NB4 (cell line): Measurements from ENCODE around the gene SSX3.
"Not testable (repeated sequence)": the region's sequence is repeated elsewhere in the genome, so short reads cannot be mapped to it uniquely, and the experiment has no call there.

Experiments used
- DNase-seq: peaks from one replicate; pipeline ENCODE4 v3.0.0; 2010; ENCODE audit warnings: low read depth
- H3K4me3 ChIP-seq: one replicate; pipeline ENCODE4 v1.5.1; 2011; ENCODE audit warnings: mild to moderate bottlenecking, low read depth, low read length, moderate library complexity
- MYC ChIP-seq: IDR thresholded peaks from 2 replicates; pipeline ENCODE4 v1.6.1; 2011; ENCODE audit warnings: low read depth, low read length
- POLR2A ChIP-seq: IDR thresholded peaks from 2 replicates; pipeline ENCODE4 v1.6.1; 2011; ENCODE audit warnings: mild to moderate bottlenecking; ENCODE audit not compliant: insufficient read length; ENCODE audit errors: extremely low read depth
- TF ChIP-seq, protein P1 (sequence below): IDR thresholded peaks from 2 replicates; pipeline ENCODE4 v1.6.1; 2011; ENCODE audit warnings: low read depth, low read length
- TF ChIP-seq, protein P2 (sequence below): IDR thresholded peaks from one replicate; pipeline ENCODE4 v1.5.1; 2012; ENCODE audit warnings: low read depth, low read length

SSX3 gene, protein sequence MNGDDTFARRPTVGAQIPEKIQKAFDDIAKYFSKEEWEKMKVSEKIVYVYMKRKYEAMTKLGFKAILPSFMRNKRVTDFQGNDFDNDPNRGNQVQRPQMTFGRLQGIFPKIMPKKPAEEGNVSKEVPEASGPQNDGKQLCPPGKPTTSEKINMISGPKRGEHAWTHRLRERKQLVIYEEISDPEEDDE

DNA sequence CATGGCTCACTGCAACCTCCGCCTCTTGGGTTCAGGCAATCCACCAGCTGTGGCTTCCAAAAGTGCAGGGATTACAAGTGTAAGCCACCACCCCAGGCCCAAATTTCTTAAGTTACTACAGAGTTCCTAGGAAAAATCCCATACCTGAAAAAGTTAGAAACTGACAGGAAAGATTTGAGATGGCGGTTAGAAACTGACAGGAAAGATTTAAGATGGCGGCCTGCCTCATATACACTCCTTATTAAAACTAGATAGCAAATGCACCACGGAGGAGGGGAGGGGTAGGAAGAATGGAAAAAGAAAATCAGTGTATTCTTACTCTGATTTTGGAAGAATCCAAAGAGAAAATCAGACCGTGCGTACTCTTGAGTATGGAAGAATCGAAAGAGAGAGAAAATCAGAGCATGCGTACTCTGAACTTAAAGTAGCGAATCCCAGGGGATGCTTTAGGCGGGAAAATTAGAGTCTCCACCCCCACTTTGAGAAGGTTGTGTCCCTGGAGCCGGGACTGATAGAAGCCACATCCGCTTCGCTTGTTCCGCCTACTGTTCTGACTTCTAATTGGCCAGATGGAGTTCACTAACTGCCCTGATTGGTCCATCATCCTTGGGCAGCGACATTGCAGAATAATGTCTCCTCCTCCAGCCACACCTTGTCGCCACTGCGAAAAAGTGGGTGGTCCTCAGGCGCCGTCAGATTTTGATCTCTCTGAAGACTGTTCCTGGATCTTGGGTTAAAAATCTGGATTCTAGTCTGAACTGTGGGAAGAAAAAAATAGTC, at the start of gene SSX3:
Gene SSX3 (minus strand): TSS at position 389 of the 780 bp plus-strand sequence. CDS start 1,454 bp downstream, outside the sequence.
- H3K4me3 ChIP-seq, DNase-seq: not testable (repeated sequence)

DNA sequence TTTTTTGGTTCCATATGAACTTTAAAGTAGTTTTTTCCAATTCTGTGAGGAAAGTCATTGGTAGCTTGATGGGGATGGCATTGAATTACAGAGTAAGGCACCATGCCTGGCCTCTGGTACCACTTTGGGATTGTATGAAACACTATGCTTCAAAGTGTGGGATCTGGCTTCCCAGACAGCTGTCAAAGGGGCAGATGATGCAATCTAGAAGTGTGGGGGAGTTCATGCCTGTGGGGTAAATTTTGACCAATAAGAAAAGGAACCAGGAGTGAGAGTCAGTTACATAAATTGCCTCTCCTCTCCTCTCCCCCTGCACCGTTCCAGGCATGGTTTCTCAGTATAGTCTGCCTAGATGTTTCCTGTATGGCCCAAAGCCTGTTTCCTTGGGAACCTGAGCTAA, 41.3 kb upstream of the SSX3 start:
- DNase-seq, result peak; percentile 18
- not testable (repeated sequence) for H3K4me3 ChIP-seq

DNA sequence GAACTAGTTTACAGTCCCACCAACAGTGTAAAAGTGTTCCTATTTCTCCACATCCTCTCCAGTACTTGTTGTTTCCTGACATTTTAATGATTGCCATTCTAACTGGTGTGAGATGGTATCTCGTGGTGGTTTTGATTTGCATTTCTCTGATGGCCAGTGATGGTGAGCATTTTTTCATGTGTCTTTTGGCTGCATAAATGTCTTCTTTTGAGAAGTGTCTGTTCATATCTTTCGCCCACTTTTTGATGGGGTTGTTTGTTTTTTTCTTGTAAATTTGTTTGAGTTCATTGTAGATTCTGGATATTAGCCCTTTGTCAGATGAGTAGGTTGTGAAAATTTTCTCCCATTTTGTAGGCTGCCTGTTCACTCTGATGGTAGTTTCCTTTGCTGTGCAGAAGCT, 40.4 kb upstream of the SSX3 start:
- not testable (repeated sequence) for H3K4me3 ChIP-seq, DNase-seq

DNA sequence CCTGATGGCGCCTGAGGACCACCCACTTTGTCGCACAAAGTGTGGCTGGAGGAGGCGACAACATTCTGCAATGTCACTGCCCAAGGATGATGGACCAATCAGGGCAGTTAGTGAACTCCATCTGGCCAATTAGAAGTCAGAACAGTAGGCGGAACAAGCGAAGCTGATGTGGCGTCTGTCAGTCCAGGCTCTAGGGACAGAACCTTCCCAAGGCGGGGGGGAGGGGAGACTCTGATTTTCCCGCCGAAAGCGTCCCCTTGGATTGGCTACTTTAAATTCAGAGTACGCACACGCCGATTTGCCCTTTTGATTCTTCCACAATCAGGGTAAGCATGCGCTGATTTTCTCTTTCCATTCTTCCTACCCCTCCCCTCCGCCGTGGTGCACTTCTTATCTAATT, 26.7 kb upstream of the SSX3 start, which contains the start of gene SSX4:
Gene SSX4 (plus strand): TSS at position 301 of the 400 bp plus-strand sequence. CDS start 515 bp downstream, outside the sequence.
- not testable (repeated sequence) for H3K4me3 ChIP-seq, DNase-seq

DNA sequence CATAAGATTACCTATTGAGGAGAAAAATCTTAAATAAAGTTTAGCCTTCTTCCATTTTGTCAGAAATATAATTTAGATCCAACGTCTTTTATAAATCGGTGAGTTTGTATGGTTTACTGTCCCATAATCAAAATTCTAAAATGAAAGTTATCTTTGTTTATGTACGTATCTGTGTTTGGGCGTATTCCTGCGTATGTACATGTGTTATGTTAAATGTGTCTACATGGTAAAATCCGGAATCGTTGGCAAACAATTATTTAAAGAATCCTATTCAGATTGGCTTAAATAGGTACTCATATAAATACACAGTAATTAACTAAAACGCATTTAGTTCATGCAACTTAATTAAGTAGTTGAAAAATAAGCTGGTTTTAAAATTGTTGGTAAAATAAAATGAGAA, 13.9 kb upstream of the SSX3 start:
- not testable (repeated sequence) for H3K4me3 ChIP-seq, DNase-seq

DNA sequence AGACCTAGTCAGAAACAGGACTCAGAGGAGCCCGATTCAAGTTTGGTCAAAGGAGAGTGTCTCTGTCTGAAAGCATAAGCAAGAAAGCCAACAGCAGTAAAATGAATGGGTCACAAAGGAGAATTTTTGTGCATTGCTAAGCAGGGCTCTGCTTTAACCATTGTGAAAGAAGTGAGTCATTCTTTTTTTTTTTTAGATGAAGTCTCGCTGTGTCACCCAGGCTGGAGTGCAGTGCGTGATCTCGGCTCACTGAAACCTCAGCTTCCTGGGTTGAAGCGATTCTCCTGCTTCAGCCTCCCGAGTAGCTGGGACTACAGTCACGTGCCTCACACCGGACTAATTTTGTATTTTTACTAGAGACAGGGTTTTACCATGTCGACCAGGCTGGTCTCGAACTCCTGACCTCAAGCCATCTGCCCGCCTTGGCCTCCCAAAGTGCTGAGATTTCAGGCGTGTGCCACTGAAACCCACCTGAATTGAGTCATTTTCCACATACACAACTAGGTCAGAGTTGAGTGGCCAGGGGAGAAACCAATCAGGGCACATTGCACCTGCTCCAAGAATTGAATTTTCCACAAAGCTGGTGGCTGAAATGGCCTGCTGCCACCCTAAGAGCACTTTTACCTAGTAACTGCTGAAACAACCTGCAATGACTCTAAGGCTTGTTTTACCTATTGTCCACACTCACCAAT, 11.4 kb upstream of the SSX3 start:
- not testable (repeated sequence) for H3K4me3 ChIP-seq, DNase-seq

DNA sequence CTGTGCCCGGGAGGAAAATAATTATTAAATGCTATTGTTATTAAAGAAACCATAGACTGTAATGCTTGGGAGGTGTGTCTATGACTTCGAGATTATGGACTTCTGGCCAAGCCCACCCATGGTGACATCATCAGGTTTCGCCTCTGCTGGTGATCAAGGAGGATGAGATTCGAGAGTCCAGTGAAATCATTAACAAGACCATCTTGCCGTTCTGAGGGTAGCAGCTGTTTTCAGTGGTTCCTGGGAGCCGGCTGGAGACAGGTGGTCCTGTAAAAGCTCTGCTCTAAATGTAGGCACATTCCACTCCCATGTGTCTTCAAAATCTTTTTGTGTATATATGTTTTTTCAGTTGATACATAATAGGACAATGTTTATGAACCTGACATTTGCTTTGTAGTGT, 2.8 kb upstream of the SSX3 start:
- not testable (repeated sequence) for H3K4me3 ChIP-seq, DNase-seq

DNA sequence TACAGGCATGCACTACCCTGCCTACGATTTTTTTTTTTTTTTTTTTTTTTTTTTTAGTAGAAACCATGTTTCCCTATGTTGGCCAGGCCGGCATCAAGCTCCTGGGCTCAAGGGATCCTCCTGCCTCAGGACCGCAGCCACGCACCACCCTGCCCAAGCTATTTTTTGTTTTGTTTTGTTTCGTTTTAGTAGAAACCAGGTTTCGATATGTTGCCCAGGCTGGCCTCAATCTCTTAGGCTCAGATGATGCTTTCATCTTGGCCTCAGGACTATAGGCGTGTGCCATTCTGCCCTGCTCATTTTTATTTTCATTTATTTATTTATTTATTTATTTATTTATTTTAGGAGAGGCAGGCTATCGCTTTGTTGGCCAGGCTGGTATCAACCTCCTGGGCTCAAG, 1.2 kb upstream of the SSX3 start:
- TF ChIP-seq, protein P1, sequence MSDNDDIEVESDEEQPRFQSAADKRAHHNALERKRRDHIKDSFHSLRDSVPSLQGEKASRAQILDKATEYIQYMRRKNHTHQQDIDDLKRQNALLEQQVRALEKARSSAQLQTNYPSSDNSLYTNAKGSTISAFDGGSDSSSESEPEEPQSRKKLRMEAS, result no peak
- H3K4me3 ChIP-seq, result no peak overlapping the region
- DNase-seq, result no peak

DNA sequence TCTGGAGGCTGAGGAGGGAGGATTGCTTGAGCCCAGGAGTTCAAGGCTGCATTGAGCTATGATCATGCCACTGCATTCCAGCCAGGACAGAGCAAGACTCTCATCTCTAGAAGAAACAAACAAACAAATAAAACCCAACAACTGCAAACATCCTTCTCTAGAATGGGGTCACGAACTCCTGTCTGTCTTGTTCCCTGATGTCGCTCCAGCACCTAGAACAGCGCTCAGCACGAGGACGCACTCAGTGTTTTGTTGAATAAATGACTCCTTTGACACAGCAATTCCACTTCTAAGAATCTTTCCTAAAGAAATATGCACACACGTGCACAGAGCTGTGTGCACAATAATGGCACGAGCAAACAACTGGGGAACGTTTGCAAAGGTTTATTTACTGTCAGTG, 10.4 kb downstream of the SSX3 start:
- H3K4me3 ChIP-seq, DNase-seq: not testable (repeated sequence)

DNA sequence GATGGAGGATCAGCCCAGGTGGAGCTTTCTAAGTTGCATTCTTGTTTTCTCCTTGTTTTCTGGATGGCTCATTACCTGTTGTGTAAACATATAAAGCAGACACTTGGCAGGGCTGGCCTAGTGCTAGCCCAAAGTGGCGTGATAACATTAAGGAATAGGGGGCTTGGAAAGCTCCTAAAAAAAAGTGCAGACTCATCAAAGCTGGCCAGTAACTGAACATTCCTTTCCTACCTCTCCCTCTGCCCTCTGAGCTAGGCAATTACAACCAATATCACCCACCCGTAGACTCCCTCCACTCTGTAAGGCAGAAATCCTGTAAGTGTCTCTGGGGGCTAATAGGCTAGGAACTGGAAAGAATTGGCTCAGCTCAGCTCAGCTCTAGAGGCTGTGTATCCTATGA, 42.5 kb downstream of the SSX3 start:
- DNase-seq, H3K4me3 ChIP-seq: not testable (repeated sequence)

DNA sequence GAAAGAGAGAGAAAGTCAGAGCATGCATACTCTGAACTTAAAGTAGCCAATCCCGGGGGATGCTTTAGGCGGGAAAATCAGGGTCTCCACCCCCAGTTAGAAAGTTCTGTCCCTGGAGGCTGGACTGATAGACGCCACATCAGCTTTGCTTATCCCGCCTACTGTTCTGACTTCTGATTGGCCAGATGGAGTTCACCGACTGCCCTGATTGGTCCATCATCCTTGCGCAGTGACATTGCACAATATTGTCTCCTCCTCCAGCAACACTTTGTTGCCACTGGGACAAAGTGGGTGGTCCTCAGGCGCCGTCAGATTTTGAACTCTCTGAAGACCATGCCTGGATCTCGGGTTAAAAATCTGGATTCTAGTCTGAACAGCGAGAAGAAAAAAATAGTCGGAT, 50.3 kb downstream of the SSX3 start:
- TF ChIP-seq, protein P2, sequence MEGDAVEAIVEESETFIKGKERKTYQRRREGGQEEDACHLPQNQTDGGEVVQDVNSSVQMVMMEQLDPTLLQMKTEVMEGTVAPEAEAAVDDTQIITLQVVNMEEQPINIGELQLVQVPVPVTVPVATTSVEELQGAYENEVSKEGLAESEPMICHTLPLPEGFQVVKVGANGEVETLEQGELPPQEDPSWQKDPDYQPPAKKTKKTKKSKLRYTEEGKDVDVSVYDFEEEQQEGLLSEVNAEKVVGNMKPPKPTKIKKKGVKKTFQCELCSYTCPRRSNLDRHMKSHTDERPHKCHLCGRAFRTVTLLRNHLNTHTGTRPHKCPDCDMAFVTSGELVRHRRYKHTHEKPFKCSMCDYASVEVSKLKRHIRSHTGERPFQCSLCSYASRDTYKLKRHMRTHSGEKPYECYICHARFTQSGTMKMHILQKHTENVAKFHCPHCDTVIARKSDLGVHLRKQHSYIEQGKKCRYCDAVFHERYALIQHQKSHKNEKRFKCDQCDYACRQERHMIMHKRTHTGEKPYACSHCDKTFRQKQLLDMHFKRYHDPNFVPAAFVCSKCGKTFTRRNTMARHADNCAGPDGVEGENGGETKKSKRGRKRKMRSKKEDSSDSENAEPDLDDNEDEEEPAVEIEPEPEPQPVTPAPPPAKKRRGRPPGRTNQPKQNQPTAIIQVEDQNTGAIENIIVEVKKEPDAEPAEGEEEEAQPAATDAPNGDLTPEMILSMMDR, result no peak
- TF ChIP-seq, protein P1, result no peak
- no peak for TF ChIP-seq MYC
- TF ChIP-seq POLR2A, result no peak
- no peak overlapping the region for H3K4me3 ChIP-seq
- no peak for DNase-seq
